ENCODE measurements around the gene FAM53A.
"Not testable (repeated sequence)": the region's sequence is repeated elsewhere in the genome, so short reads cannot be mapped to it uniquely, and the experiment has no call there.

The FAM53A gene

DNA sequence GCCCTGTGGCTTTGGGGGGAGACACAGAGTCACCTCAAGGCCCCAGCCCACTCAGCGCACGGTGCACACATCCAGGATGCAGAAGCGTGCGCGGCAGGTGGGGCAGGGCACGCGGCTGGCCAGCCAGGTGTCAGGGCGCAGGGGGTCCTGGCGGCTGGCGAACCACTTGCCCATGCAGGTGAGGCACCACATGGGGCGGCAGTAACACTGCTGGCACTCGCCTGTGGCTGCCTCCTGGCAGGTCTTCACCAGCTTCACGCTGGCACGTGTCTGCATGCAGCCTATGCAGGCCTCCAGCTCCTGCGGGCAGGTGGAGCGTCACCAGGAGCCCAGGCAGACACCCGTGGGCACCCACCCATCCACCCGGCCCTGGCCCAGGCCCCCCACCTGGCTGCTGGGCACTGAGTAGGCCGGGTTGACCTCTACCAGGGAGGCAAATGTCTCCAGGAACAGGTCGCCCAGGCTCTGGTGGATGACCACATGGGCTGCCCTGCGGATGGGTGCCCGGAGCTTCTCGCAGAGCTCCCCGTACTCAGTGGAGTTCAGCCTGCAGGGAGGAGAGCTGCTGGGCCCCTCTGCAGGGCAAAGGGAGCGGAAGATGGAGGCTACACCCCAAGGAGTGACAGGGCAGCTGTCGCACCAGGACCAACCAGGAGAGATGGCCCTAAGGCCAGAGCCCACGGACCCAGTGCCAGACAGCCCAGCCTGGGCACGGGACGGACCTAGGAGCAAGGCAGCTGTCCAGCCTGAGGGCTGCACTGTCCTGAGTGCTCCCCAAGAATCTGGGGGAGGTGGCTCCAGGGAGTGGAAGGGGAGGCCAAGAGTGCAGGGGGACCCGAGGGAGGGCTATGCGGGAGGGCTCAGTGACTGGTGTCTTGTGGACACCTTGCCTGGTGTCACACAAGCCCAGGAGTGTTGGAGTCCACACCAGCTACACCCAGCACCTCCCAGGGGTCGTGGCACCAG, 33.3 kb upstream of the FAM53A start:
- no peak for DNase-seq (ENCODE audit: low read depth in 1 of 2, low spot score in 1 of 2)

DNA sequence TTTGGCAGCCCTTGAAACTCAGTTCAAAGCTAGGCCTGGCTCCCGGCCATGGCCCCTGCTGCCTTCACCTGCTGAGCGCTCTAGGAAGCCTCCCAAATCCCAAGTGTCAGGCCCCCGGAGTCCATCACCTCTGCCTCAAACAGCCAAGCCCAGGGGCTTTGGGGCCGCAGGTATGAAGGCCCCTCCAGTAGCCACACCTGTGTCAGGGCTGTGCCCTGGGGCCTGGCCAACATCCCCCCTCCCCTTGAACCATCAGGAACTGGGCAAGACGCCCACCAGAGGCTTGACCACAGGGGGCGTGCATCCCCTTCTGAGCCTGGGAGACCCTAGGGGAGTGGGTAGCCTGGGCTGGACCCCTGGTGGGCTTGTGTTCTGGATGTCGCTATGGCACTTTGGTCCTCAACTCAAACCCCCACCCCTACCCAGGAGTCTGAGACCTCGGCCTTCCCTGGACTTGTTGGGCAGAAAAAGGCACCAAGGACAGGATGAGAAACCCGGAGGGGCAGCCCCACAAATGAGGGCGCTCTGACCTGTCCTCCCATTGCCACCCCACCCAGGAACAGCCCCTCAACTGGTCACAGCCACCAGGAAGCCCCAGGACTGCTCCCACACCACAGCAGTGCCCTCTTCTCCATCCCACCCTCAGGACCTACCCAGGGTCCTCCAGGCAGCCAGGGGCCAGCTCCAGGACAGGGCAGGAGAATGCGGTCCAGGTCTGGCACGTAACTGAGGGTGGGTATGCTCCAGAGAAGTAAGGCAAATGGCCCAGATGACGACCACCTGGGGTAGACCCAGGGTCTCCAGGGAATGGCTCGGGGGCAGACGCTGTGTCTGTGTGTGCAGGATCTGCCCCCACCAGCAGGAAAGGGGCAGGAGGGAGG, 32.2 kb upstream of the FAM53A start:
- DNase-seq (ENCODE audit: low read depth in 1 of 2, low spot score in 1 of 2), result no peak

DNA sequence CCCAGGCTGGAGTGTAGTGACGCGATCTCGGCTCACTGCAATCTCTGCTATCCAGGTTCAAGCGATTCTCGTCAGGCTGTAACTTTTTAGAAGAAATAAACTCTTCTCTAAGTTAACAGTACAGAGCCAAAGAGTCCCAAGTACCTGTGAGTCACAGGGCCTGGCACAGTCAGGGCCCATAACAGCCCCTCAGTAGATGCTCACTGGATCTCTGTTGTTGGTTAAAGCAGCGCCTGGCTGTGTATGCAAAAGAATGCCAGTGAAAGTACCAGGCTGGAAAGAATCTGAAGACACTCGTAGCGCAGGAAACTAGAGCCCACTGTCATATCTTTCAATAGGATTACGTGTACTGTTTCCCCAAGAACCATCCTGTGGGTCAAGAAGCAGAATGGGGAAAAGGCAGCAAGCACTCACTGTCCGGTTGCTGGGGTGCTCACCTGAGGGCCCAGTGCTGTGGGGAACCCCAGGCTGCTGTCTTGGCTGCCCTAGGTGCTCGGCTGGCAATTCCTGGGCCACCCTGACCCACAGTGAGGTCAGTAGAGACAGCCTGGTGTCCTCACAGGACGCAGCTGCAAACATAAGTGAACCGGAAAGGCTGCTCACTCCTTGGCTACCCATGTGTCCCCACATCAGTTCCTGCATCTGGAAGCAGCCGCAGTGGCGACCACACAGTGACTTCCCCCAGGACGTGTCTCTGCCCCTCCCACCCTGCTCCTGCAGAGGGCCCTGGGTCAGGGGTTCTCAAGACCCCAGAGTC, 31.1 kb upstream of the FAM53A start:
- no peak for DNase-seq (ENCODE audit: low read depth in 1 of 2, low spot score in 1 of 2)

DNA sequence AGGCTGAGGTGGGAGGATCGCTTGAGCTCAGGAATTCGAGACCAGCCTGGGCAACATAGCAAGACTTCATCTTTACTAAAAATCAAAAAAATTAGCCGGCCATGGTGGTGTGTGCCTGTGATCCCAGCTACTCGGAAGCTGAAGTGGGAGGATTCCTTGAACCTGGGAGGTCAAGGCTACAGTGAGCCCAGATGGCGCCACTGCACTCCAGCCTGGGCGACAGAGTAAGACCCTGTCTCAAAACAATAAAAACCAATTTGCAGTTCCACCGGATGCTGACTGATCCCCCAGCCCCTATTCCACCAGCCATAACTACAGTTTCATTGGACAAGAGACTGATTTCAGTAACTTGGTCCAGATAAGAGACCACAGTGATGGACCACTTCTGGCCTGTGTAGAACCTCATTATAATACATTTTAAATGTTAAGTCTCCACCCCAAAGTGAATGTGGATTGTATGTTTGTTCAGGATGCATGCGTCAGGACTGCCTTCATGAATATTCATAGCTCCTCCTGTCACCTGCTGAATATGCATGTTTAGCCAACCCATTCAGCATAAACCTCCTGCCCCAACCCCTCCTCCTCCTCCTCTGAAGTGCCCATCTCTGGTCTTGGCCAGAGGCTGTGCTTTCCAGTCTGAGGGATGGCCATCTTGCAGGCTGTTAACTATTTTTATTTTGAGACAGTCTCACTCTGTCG, 30.3 kb upstream of the FAM53A start:
- no peak for DNase-seq (ENCODE audit: low read depth in 1 of 2, low spot score in 1 of 2)

GRCh38 chr4:1713003-1713851, 29.1 kb upstream of the FAM53A start:
- no peak for DNase-seq (ENCODE audit: low read depth in 1 of 2, low spot score in 1 of 2)

DNA sequence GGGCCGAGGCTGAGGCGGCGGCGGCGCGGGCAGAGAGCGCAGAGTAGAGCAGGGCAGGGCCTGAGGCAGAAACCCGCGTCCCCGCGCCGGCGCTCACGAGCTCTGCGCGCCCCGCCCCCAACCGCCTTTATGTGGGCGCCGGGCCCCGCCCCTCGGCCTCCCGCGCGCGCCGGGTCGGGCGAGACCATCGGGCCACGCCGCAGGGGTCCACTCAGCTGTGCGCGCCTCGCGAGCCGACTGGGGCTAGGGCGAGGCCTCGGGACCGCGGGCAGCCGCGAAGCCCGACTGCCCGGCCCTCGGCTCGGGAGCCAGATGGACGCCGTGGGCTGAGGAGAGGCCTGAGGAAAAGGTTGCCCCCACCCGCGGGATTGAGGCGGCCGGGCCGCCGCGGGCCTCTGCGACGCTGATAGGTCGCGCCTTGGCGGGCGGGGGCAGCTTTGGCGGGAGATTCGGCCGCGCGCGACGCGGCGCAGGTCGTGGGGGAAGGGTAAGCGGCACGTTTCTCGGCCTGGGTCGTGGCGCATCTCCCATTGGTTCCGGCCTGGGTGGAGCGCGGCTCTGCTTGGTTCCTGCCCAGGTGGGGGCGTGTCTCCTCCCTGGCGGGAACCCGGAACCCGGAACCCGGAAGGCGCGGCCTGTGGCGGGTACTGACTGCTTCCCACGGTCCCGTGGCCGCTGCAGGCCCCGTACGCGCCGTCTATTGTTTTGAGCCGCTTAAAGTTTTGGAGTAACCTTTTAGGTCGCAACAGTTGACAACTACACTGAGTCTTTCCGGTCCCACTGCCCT, 28.3 kb upstream of the FAM53A start, which contains the start of gene SLBP:
Gene SLBP (minus strand): TSS at position 104 of the 787 bp plus-strand sequence. CDS start 131 bp downstream, outside the sequence.
- peak; percentile 96 to 99 for DNase-seq (ENCODE audit: low read depth in 1 of 2, low spot score in 1 of 2)

GRCh38 chr4:1711571-1712215, 27.6 kb upstream of the FAM53A start:
- DNase-seq (ENCODE audit: low read depth in 1 of 2, low spot score in 1 of 2), result no peak

- DNase-seq (ENCODE audit: low read depth in 1 of 2, low spot score in 1 of 2), result no peak
These were observed 27.0 kb upstream of the FAM53A start for GRCh38 chr4:1711055-1711570.

DNA sequence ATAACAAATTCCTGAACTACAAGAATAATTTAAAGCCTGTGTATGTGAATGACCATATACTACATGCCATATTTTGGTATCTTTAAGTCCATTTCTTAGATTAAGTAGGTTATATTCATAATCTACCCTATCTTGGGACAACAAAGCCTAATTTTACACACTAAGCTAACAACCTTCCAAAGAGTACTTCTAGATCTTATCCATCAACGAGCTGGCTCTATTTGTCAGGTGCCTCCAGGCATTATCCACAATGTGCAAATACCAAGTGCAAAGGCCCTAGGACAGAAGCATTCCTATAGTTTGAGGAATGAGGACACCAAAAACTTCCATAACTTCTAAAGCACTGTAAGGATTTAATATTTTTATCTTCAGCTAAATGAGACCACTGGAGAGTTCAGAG, 24.5 kb upstream of the FAM53A start:
- no peak for DNase-seq (ENCODE audit: low read depth in 1 of 2, low spot score in 1 of 2)

DNA sequence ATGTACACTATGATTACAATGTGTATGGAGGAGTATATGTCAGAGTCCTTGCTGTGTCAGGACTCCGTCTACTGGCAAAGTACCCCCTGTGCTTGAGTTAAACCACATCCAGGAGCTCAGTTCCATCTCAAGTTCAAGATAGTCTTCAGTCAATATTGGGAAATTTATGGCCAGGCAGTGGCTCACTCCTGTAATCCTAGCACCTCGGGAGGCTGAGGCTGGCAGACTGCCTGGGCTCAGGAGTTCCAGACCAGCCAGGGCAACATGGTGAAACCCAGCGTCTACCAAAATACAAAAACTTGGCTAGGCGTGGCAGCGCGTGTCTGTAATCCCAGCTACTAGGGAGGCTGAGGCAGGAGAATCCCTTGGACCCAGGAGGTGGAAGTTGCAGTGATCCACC, 22.2 kb upstream of the FAM53A start:
- DNase-seq (ENCODE audit: low read depth in 1 of 2, low spot score in 1 of 2), result no peak

DNA sequence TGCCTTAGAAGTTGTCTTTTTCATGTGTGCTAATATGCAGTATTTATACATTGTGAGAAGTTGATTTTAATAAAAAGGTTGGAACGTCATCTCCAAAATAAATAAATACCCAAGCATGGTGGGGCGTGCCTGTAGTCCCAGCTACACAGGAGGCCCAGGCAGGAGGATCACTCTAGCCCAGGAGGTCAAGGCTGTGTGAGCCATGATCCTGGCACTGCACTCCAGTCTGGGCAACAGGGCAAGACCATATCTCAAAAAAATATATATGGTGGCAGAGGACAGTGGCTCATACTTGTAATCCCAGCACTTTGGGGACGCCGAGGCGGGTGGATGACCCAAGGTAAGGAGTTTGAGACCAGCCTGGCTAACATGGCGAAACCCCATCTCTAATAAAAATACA, 21.6 kb upstream of the FAM53A start:
- no peak for DNase-seq (ENCODE audit: low read depth in 1 of 2, low spot score in 1 of 2)

- no peak for DNase-seq (ENCODE audit: low read depth in 1 of 2, low spot score in 1 of 2)
These were observed 19.8 kb upstream of the FAM53A start for GRCh38 chr4:1703867-1704266.

- DNase-seq (ENCODE audit: low read depth in 1 of 2, low spot score in 1 of 2), result not testable (repeated sequence)
These were observed 17.6 kb upstream of the FAM53A start for GRCh38 chr4:1701671-1702070.

DNA sequence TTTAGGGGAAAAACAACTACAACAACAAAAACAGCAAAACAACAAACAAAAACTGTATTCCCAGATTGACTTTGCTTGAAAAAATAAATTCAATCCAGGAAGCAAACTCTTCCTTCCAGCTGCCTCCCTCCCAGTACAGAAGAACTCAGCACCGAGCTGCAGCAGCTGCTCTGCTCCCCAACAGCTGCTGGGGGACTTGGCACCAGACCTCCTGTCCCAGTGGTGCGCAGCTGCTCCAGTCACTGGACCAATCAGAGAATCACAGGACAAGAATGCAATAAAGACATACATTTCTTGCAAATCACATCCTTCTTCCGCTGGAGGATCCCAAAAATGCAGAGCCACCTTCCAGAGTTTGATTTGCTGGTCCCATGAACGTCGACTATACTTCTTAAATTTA, 11.8 kb upstream of the FAM53A start:
- DNase-seq (ENCODE audit: low read depth in 1 of 2, low spot score in 1 of 2), result no peak

DNA sequence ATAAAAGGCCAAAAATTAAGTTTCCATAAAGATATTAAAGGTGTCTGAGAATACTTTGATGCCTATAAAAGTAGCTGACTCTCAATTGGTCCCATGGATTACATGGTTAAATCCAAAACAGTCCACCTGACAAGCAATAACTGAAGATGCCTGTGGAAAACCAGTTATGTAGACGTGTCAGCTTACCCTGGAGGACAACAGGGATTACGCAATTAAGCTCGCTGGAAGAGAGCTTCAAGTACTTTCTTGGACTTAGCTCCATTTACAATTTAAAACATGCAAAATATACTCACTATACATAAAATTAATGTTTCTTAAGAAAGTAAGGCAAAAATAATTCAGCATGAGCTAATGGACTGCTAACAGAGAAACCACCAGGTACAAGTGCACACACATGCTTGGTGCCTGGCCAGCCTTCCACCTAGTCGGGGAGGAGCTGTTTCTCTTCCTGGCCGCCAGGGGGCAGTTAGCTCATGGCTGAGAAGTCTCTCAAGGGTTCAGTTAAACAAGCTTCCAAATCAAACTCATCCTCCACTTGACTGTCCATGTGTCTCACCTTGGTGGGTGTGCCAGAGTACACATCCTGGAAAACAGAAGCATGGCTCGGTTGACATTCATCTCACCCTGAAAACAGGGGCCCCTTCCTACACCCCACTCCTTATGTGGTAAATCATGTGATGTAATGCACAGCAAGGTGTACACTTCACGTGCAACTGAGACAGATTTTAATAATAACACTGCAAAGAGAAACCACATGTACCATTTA, 9.2 kb upstream of the FAM53A start:
- peak; percentile 38 to 72 for DNase-seq (ENCODE audit: low read depth in 1 of 2, low spot score in 1 of 2)

GRCh38 chr4:1691737-1692373, 7.7 kb upstream of the FAM53A start:
- no peak for DNase-seq (ENCODE audit: low read depth in 1 of 2, low spot score in 1 of 2)

DNA sequence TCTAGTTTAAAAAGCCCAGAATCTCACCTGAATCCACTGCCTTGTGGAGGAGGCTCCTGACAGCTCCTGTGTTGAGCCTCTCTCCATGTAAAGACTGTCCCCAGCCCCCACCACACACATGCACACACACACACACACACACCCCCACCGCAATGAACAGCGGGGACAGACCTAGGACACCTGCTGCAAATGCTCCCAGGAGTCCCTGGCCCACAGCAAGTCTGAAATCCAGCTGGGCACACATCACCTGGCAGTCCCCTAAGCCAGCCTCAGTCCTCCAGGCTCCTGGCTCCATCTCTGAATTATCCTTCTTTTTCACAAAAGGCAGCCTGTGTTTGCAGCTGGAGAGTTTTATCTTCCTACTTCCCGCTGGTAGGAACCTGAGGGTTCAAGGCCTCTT, 6.6 kb upstream of the FAM53A start:
- no peak for DNase-seq (ENCODE audit: low read depth in 1 of 2, low spot score in 1 of 2)
